ENCODE data around the gene LUZP4. TPM values are rescaled to one million over a fixed set of nuclear protein-coding genes. Genes with fewer than 3 reads are reported as not detected.

The LUZP4 gene
- polyA plus RNA-seq, 1 of the 3 experiments (the other 2 are of a cell fraction): not detected

DNA sequence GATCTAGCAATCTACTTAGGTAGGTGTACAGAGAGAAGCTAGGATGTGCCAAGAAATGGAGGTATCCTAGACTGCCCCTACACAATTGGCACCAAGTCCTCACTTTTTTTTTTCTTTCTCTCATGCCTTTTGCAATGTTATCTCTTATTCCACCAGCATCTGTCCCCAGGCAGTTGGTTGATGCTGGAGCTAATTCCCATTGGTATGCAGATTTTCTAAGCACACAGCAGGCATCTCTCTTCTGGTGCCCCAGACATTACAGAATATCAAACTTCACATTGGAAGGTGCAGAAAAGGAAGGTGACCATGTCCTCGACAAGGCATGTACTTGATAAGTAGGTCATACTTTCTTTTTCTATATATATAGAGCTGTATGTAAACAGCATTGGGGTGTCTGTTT lies 21.6 kb downstream of the LUZP4 start:
- no peaks in the 10 kb centered on the region for H3K9me2 ChIP-seq
- no peaks in the 10 kb centered on the region for H3K4me1 ChIP-seq (ENCODE audit: control insufficient read depth in 1 of 2, insufficient read depth in 2 of 2, low read depth in 1 of 2, low read length in 1 of 2)
- POLR2A ChIA-PET: no interaction called here
- H3K9me3 ChIP-seq: no peaks in the 10 kb centered on the region
- no peak overlapping the region for H3K4me2 ChIP-seq
- DNase-seq: peak; percentile 23
- no peaks in the 10 kb centered on the region for H3K36me3 ChIP-seq (replicated peaks in 1 of 2; ENCODE audit: control insufficient read depth in 1 of 2, insufficient read depth in 2 of 2, low read length in 1 of 2)
- no peak overlapping the region for H3K9ac ChIP-seq
- CTCF ChIA-PET: no interaction called here
- no peaks in the 10 kb centered on the region for H3K79me2 ChIP-seq (ENCODE audit: insufficient read depth)
- 56% methylated on average over 1 of the region's 1 CpG for WGBS (ENCODE audit: low lambda C conversion rate)
- no peaks in the 10 kb centered on the region for H3F3A ChIP-seq (replicated peaks; ENCODE audit: insufficient read depth)
- H4K20me1 ChIP-seq (ENCODE audit: insufficient read depth): no peaks in the 10 kb centered on the region
- TF ChIP-seq JUND (IDR thresholded peaks at IDR 0.05) (no peak), SIN3A (IDR thresholded peaks at IDR 0.05; ENCODE audit: borderline replicate concordance, low read depth, low read length) (no peak), MXI1 (IDR thresholded peaks at IDR 0.05; ENCODE audit: low read depth, low read length) (no peak), NRF1 (IDR thresholded peaks at IDR 0.05; ENCODE audit: low read depth, low read length) (no peak), FOXM1 (IDR thresholded peaks at IDR 0.05; ENCODE audit: low read depth) (no peak), TCF12 (IDR thresholded peaks at IDR 0.05) (no peak), TAF1 (IDR thresholded peaks at IDR 0.05; ENCODE audit: borderline replicate concordance, low read depth, low read length) (no peak), RXRA (IDR thresholded peaks at IDR 0.05; ENCODE audit: borderline replicate concordance, low read depth) (no peak), TEAD4 (IDR thresholded peaks at IDR 0.05; ENCODE audit: borderline replicate concordance, insufficient read depth) (no peak), RFX5 (IDR thresholded peaks at IDR 0.05; ENCODE audit: low read length) (no peak), GABPA (IDR thresholded peaks at IDR 0.05; ENCODE audit: low read depth) (no peak), GATA2 (CRISPR knock-in tag; IDR thresholded peaks at IDR 0.05) (no peak), RCOR1 (IDR thresholded peaks at IDR 0.05; ENCODE audit: low read length) (no peak)
- TF ChIP-seq, protein P1, sequence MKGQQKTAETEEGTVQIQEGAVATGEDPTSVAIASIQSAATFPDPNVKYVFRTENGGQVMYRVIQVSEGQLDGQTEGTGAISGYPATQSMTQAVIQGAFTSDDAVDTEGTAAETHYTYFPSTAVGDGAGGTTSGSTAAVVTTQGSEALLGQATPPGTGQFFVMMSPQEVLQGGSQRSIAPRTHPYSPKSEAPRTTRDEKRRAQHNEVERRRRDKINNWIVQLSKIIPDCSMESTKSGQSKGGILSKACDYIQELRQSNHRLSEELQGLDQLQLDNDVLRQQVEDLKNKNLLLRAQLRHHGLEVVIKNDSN (IDR thresholded peaks at IDR 0.05; ENCODE audit: borderline replicate concordance, low read depth): no peak
- TF ChIP-seq, protein P2, sequence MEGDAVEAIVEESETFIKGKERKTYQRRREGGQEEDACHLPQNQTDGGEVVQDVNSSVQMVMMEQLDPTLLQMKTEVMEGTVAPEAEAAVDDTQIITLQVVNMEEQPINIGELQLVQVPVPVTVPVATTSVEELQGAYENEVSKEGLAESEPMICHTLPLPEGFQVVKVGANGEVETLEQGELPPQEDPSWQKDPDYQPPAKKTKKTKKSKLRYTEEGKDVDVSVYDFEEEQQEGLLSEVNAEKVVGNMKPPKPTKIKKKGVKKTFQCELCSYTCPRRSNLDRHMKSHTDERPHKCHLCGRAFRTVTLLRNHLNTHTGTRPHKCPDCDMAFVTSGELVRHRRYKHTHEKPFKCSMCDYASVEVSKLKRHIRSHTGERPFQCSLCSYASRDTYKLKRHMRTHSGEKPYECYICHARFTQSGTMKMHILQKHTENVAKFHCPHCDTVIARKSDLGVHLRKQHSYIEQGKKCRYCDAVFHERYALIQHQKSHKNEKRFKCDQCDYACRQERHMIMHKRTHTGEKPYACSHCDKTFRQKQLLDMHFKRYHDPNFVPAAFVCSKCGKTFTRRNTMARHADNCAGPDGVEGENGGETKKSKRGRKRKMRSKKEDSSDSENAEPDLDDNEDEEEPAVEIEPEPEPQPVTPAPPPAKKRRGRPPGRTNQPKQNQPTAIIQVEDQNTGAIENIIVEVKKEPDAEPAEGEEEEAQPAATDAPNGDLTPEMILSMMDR (IDR thresholded peaks at IDR 0.05): no peak
- TF ChIP-seq, protein P3, sequence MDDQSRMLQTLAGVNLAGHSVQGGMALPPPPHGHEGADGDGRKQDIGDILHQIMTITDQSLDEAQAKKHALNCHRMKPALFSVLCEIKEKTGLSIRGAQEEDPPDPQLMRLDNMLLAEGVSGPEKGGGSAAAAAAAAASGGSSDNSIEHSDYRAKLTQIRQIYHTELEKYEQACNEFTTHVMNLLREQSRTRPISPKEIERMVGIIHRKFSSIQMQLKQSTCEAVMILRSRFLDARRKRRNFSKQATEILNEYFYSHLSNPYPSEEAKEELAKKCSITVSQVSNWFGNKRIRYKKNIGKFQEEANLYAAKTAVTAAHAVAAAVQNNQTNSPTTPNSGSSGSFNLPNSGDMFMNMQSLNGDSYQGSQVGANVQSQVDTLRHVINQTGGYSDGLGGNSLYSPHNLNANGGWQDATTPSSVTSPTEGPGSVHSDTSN (IDR thresholded peaks at IDR 0.05): no peak
- TF ChIP-seq, protein P4, sequence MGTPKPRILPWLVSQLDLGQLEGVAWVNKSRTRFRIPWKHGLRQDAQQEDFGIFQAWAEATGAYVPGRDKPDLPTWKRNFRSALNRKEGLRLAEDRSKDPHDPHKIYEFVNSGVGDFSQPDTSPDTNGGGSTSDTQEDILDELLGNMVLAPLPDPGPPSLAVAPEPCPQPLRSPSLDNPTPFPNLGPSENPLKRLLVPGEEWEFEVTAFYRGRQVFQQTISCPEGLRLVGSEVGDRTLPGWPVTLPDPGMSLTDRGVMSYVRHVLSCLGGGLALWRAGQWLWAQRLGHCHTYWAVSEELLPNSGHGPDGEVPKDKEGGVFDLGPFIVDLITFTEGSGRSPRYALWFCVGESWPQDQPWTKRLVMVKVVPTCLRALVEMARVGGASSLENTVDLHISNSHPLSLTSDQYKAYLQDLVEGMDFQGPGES (IDR thresholded peaks at IDR 0.05; ENCODE audit: low read depth, low read length): no peak
- TF ChIP-seq, protein P5, sequence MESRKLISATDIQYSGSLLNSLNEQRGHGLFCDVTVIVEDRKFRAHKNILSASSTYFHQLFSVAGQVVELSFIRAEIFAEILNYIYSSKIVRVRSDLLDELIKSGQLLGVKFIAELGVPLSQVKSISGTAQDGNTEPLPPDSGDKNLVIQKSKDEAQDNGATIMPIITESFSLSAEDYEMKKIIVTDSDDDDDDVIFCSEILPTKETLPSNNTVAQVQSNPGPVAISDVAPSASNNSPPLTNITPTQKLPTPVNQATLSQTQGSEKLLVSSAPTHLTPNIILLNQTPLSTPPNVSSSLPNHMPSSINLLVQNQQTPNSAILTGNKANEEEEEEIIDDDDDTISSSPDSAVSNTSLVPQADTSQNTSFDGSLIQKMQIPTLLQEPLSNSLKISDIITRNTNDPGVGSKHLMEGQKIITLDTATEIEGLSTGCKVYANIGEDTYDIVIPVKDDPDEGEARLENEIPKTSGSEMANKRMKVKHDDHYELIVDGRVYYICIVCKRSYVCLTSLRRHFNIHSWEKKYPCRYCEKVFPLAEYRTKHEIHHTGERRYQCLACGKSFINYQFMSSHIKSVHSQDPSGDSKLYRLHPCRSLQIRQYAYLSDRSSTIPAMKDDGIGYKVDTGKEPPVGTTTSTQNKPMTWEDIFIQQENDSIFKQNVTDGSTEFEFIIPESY (IDR thresholded peaks at IDR 0.05; ENCODE audit: borderline replicate concordance, low read depth): no peak
- no peaks in the 10 kb centered on the region; the same call in 1 of the 2 replicates for H3K27me3 ChIP-seq (ENCODE audit: insufficient read depth)
- no peak overlapping the region for H2AFZ ChIP-seq (ENCODE audit: low read depth)
- no peak overlapping the region for H3K4me3 ChIP-seq (ENCODE audit: low read depth in 2 of 2, low read length in 1 of 2)
- no peak overlapping the region for H3K27ac ChIP-seq (ENCODE audit: low read depth in 2 of 2, low read length in 1 of 2)

Data from SK-N-SH (cell line).